Measurements from ENCODE around the gene ATP8A1.
A peak's percentile ranks its signal among the peaks of the same experiment; 100 is the strongest.

Gene ATP8A1

GRCh38 chr4:42566835-42567234 is 90.1 kb downstream of the ATP8A1 start:
- DNase-seq: no peak

GRCh38 chr4:42562016-42562415 is 94.9 kb downstream of the ATP8A1 start:
- no peak for DNase-seq

- DNase-seq: no peak
These were observed 95.9 kb downstream of the ATP8A1 start for GRCh38 chr4:42561031-42561430.

- no peak for DNase-seq
These were observed 96.4 kb downstream of the ATP8A1 start for GRCh38 chr4:42560467-42560861.

GRCh38 chr4:42558156-42558555 is 98.7 kb downstream of the ATP8A1 start:
- DNase-seq: no peak

GRCh38 chr4:42555828-42556227 is 101.1 kb downstream of the ATP8A1 start:
- DNase-seq: no peak

GRCh38 chr4:42554072-42554471 is 102.8 kb downstream of the ATP8A1 start:
- no peak for DNase-seq

- no peak for DNase-seq
These were observed 107.0 kb downstream of the ATP8A1 start for GRCh38 chr4:42549896-42550295.

- DNase-seq: no peak
These were observed 109.1 kb downstream of the ATP8A1 start for GRCh38 chr4:42547805-42548204.

- DNase-seq: no peak
These were observed 113.1 kb downstream of the ATP8A1 start for GRCh38 chr4:42543762-42544161.

- DNase-seq: no peak
These were observed 113.8 kb downstream of the ATP8A1 start for GRCh38 chr4:42543126-42543525.

GRCh38 chr4:42541647-42542046 is 115.3 kb downstream of the ATP8A1 start:
- DNase-seq: no peak

- DNase-seq: no peak
These were observed 123.9 kb downstream of the ATP8A1 start for GRCh38 chr4:42533042-42533441.

- no peak for DNase-seq
These were observed 125.4 kb downstream of the ATP8A1 start for GRCh38 chr4:42531341-42532030.

- DNase-seq: no peak
These were observed 133.7 kb downstream of the ATP8A1 start for GRCh38 chr4:42523066-42523718.

- peak; percentile 28 to 76 (median 70) for DNase-seq
These were observed 137.0 kb downstream of the ATP8A1 start for GRCh38 chr4:42519803-42520417.

- DNase-seq: no peak
These were observed 141.6 kb downstream of the ATP8A1 start for GRCh38 chr4:42515156-42515884.

GRCh38 chr4:42513748-42514492 is 143.0 kb downstream of the ATP8A1 start:
- no peak for DNase-seq

- no peak for DNase-seq
These were observed 144.7 kb downstream of the ATP8A1 start for GRCh38 chr4:42512226-42512625.

- DNase-seq: no peak
These were observed 146.7 kb downstream of the ATP8A1 start for GRCh38 chr4:42510225-42510624.

GRCh38 chr4:42501624-42502401 is 155.1 kb downstream of the ATP8A1 start:
- DNase-seq: peak in 1 of 3 experiments; percentile 63

- DNase-seq: no peak
These were observed 158.9 kb downstream of the ATP8A1 start for GRCh38 chr4:42498040-42498439.
